NCI-H345 (cell line): ENCODE data around the gene ARAP2.
A peak's percentile ranks its signal among the peaks of the same experiment; 100 is the strongest.

Source experiments
- DNase-seq: peaks from one replicate; lab custom pipeline; 2025; lab: John Stamatoyannopoulos, UW

ARAP2 gene

GRCh38 chr4:36220776-36221175 lies 23.5 kb downstream of the ARAP2 start:
- DNase-seq: no peak

- DNase-seq: no peak
These were observed 26.2 kb downstream of the ARAP2 start for GRCh38 chr4:36218121-36218520.

- DNase-seq: no peak
These were observed 28.7 kb downstream of the ARAP2 start for GRCh38 chr4:36215627-36216026.

GRCh38 chr4:36214735-36215485 lies 29.4 kb downstream of the ARAP2 start:
- DNase-seq: no peak

GRCh38 chr4:36213977-36214376 lies 30.3 kb downstream of the ARAP2 start:
- no peak for DNase-seq

- DNase-seq: no peak
These were observed 33.2 kb downstream of the ARAP2 start for GRCh38 chr4:36211084-36211483.

GRCh38 chr4:36209941-36210649 lies 34.2 kb downstream of the ARAP2 start:
- DNase-seq: no peak

- no peak for DNase-seq
These were observed 35.3 kb downstream of the ARAP2 start for GRCh38 chr4:36208893-36209473.

GRCh38 chr4:36207831-36208520 lies 36.3 kb downstream of the ARAP2 start:
- DNase-seq: no peak

- no peak for DNase-seq
These were observed 36.9 kb downstream of the ARAP2 start for GRCh38 chr4:36207367-36207766.

- no peak for DNase-seq
These were observed 37.6 kb downstream of the ARAP2 start for GRCh38 chr4:36206603-36207311.

GRCh38 chr4:36206012-36206411 lies 38.3 kb downstream of the ARAP2 start:
- DNase-seq: no peak

GRCh38 chr4:36198861-36199260 lies 45.5 kb downstream of the ARAP2 start:
- no peak for DNase-seq

GRCh38 chr4:36198068-36198808 lies 46.1 kb downstream of the ARAP2 start:
- no peak for DNase-seq

GRCh38 chr4:36197501-36197900 lies 46.8 kb downstream of the ARAP2 start:
- DNase-seq: no peak

GRCh38 chr4:36196145-36196913 lies 48.0 kb downstream of the ARAP2 start:
- no peak for DNase-seq

- no peak for DNase-seq
These were observed 51.4 kb downstream of the ARAP2 start for GRCh38 chr4:36192922-36193321.

- DNase-seq: no peak
These were observed 54.6 kb downstream of the ARAP2 start for GRCh38 chr4:36189511-36190226.

- DNase-seq: peak; percentile 1
These were observed 56.5 kb downstream of the ARAP2 start for GRCh38 chr4:36187723-36188333.
